HCT116 (cell line): ENCODE measurements around the gene RIN3. TPM values are rescaled to one million over a fixed set of nuclear protein-coding genes. Genes with fewer than 3 reads are reported as not detected.

Source experiments
- ATAC-seq: fragments of 200-7000 bp; cut with Tn5 transposase; 2 replicates; pipeline ENCODE4 v1.9.1; 2020; ENCODE audit warnings: mild to moderate bottlenecking, moderate library complexity
- BruUV-seq: library from RNA; stranded (reverse); fragments of 400-500 nt; replicated peaks from 2 replicates; lab custom pipeline; 2021; lab: Mats Ljungman, UMichigan
- CTCF ChIA-PET: fragments of 300-600 bp; sonication (Branson Sonifier 250); formaldehyde crosslinking; loops from one replicate; lab custom pipeline; 2021; ENCODE audit warnings: antibody characterized with exemption; lab: Charles Lee
- POLR2A ChIA-PET: fragments of 300-600, 350-600 bp; sonication (Branson Sonifier 250); formaldehyde crosslinking; loops from one replicate; lab custom pipeline; 2021; ENCODE audit warnings: antibody characterized with exemption; lab: Charles Lee
- RAD21 ChIA-PET, 2 experiments: fragments of 300-600 bp; sonication (Branson Sonifier 250); formaldehyde crosslinking; loops; one replicate each; lab custom pipeline; 2023; ENCODE audit warnings: low total read pairs in 2 of 2; ENCODE audit not compliant: uncharacterized antibody in 2 of 2, unreplicated experiment in 2 of 2, low non-redundant PET in 1 of 2; lab: Charles Lee
- DNase-seq: peaks from one replicate; pipeline ENCODE4 v3.0.0-alpha.2; 2010; ENCODE audit warnings: low read depth, low spot score
- H2AFZ ChIP-seq: fragments of 200-600 bp; shearing (Covaris generic), sonication (generic); 2 replicates; pipeline ENCODE4 v1.6.1; 2017; ENCODE audit warnings: low read depth, mixed run types, mixed read lengths, antibody characterized with exemption, low read length; ENCODE audit not compliant: poor library complexity, severe bottlenecking
- H3K27ac ChIP-seq: 2 replicates; pipeline ENCODE4 v1.5.1; 2012; ENCODE audit warnings: low read depth, low read length
- H3K27me3 ChIP-seq: fragments of 200-600 bp; sonication (generic); 2 replicates; pipeline ENCODE4 v1.6.1; 2016; ENCODE audit warnings: mixed run types, low read length, mixed read lengths; ENCODE audit not compliant: insufficient read depth
- H3K36me3 ChIP-seq, 2 experiments: fragments of 200-500 bp in 1 of 2; fragments of 200-600 bp in 1 of 2; sonication (Bioruptor generic) in 1 of 2; sonication (generic) in 1 of 2; 2 replicates each; pipeline versions ENCODE4 v1.5.1 to v1.6.1; 2014 to 2016; ENCODE audit warnings: low read length in 2 of 2, inconsistent platforms in 1 of 2, mixed read lengths in 1 of 2, mixed run types in 1 of 2; ENCODE audit not compliant: insufficient read depth in 2 of 2, control insufficient read depth in 1 of 2
- H3K4me1 ChIP-seq, 2 experiments: fragments of 200-600 bp in 1 of 2; sonication (generic) in 1 of 2; 2 replicates each; pipeline versions ENCODE4 v1.5.1 to v1.6.1; 2012 to 2017; ENCODE audit warnings: low read length in 2 of 2, inconsistent platforms in 1 of 2, mild to moderate bottlenecking in 1 of 2, mixed read lengths in 1 of 2, mixed run types in 1 of 2, moderate library complexity in 1 of 2; ENCODE audit not compliant: insufficient read depth in 2 of 2, control insufficient read depth in 1 of 2
- H3K4me2 ChIP-seq: fragments of 200-600 bp; sonication (generic); 2 replicates; pipeline ENCODE4 v1.6.1; 2017; ENCODE audit warnings: mixed run types, low read length, mixed read lengths
- H3K4me3 ChIP-seq, 2 experiments: fragments of 200-600 bp in 1 of 2; sonication (generic) in 1 of 2; replicated peaks in 1 of 2; 2 replicates each; pipeline ENCODE4 v1.5.1; 2011 to 2016; ENCODE audit warnings: low read length in 2 of 2, control low read depth in 1 of 2, low read depth in 1 of 2, mild to moderate bottlenecking in 1 of 2, mixed read lengths in 1 of 2, mixed run types in 1 of 2
- H3K79me2 ChIP-seq: fragments of 200-600 bp; sonication (generic); 2 replicates; pipeline ENCODE4 v1.6.1; 2017; ENCODE audit warnings: mild to moderate bottlenecking, mixed run types, low read length, moderate library complexity, mixed read lengths; ENCODE audit not compliant: insufficient read depth
- H3K9ac ChIP-seq: fragments of 200-600 bp; sonication (generic); 2 replicates; pipeline ENCODE4 v1.6.1; 2016; ENCODE audit warnings: low read length, mixed read lengths
- H3K9me2 ChIP-seq: fragments of 200-600 bp; sonication (generic), shearing (Covaris generic); 2 replicates; pipeline ENCODE4 v1.6.1; 2017; ENCODE audit warnings: mixed run types, mild to moderate bottlenecking, moderate library complexity; ENCODE audit not compliant: insufficient read depth
- H3K9me3 ChIP-seq, 2 experiments: fragments of 200-500 bp in 1 of 2; fragments of 200-600 bp in 1 of 2; sonication (Bioruptor generic) in 1 of 2; sonication (generic) in 1 of 2; 2 replicates each; pipeline ENCODE4 v1.6.1; 2014 to 2017; ENCODE audit warnings: low read length in 2 of 2, mixed read lengths in 2 of 2, inconsistent platforms in 1 of 2, low read depth in 1 of 2, mild to moderate bottlenecking in 1 of 2, mixed run types in 1 of 2, moderate library complexity in 1 of 2; ENCODE audit not compliant: control insufficient read depth in 1 of 2, insufficient read depth in 1 of 2
- H4K20me1 ChIP-seq: fragments of 200-600 bp; sonication (generic), shearing (Covaris generic); 2 replicates; pipeline ENCODE4 v1.6.1; 2017; ENCODE audit warnings: mixed run types, mild to moderate bottlenecking, moderate library complexity; ENCODE audit not compliant: insufficient read depth
- CTCF ChIP-seq, 3 experiments: fragments of 200-600 bp in 1 of 3; sonication (generic) in 1 of 3; IDR thresholded peaks in 2 of 3; conservative IDR thresholded peaks in 1 of 3; 2 replicates each; pipeline ENCODE4 v1.5.1; 2012 to 2017; ENCODE audit warnings: low read depth in 2 of 3, low read length in 2 of 3, antibody characterized with exemption in 1 of 3, borderline replicate concordance in 1 of 3, control low read depth in 1 of 3, mild to moderate bottlenecking in 1 of 3, mixed read lengths in 1 of 3, mixed run types in 1 of 3, moderate library complexity in 1 of 3; ENCODE audit not compliant: insufficient read depth in 1 of 3
- ELF1 ChIP-seq: IDR thresholded peaks from 2 replicates; pipeline ENCODE4 v1.6.1; 2012; ENCODE audit warnings: low read depth, borderline replicate concordance
- intact Hi-C: fragments of 100-400 bp; cut with micrococcal nuclease; formaldehyde crosslinking; loops from 2 replicates; pipeline ENCODE4 v1.10.0; 2022
- total RNA-seq: library from RNA; stranded (reverse); gene quantifications from one replicate; pipeline ENCODE4 v1.2.1, GENCODE V29; 2021; ENCODE audit not compliant: unreplicated experiment

Gene RIN3
- total RNA-seq, 1 experiment from 2014 or later, result 22.2 TPM

- H3K4me2 ChIP-seq, result no peak overlapping the region
- no peak for TF ChIP-seq CTCF (IDR thresholded peaks at IDR 0.05 in 2 of 3, conservative IDR thresholded peaks at IDR 0.05 in 1 of 3; ENCODE audit: borderline replicate concordance in 1 of 3, insufficient read depth in 1 of 3, low read depth in 2 of 3, low read length in 2 of 3)
- TF ChIP-seq, all 23 proteins: peak for 0
- intact Hi-C loops, result no loop called here
- Histone ChIP-seq H4K20me1 (no peaks in the 10 kb centered on the region), H3K36me3 (no peaks in the 10 kb centered on the region), H3K4me1 (peaks cover 6 to 28% of the 10 kb centered on the region in 2 experiments; a peak in 3 of 4 replicates), H3K79me2 (no peaks in the 10 kb centered on the region), H3K27me3 (no peaks in the 10 kb centered on the region), H2AFZ (no peak overlapping the region), H3K9me2 (no peaks in the 10 kb centered on the region), H3K9me3 (no peaks in the 10 kb centered on the region), H3K4me3 (no peak overlapping the region), H3K9ac (no peak overlapping the region), H3K27ac (no peak overlapping the region)
- POLR2A ChIA-PET, result no interaction called here
- RAD21 ChIA-PET, result no interaction called here
- ATAC-seq, result no peak
- no TSS peak for BruUV-seq
- DNase-seq, result no peak
- CTCF ChIA-PET, result no interaction called here
Observed at GRCh38 chr14:92497391-92497790, 16.2 kb upstream of the RIN3 start.

- H3K27me3 ChIP-seq, result no peaks in the 10 kb centered on the region
- no peak overlapping the region for H3K4me3 ChIP-seq
- ChIA-PET POLR2A (no interaction called here), RAD21 (no interaction called here), CTCF (no interaction called here)
- DNase-seq (no peak), ATAC-seq (no peak)
- H3K27ac ChIP-seq, result no peak overlapping the region
- H2AFZ ChIP-seq, result no peak overlapping the region
- H3K79me2 ChIP-seq, result no peaks in the 10 kb centered on the region
- H3K9ac ChIP-seq, result no peak overlapping the region
- H4K20me1 ChIP-seq, result no peaks in the 10 kb centered on the region
- no peaks in the 10 kb centered on the region for H3K36me3 ChIP-seq
- BruUV-seq, result no TSS peak
- TF ChIP-seq ELF1, result no peak
- H3K4me2 ChIP-seq, result no peak overlapping the region
- no peaks in the 10 kb centered on the region for H3K9me3 ChIP-seq
- intact Hi-C loops, result no loop called here
- peaks cover 20 to 47% of the 10 kb centered on the region in 2 experiments for H3K4me1 ChIP-seq
- H3K9me2 ChIP-seq, result no peaks in the 10 kb centered on the region
Observed at GRCh38 chr14:92499234-92499633, 14.3 kb upstream of the RIN3 start.
